K562 (cell line): ENCODE results near the gene TXNL4A. TPM values are rescaled to one million over a fixed set of nuclear protein-coding genes. Genes with fewer than 3 reads are reported as not detected.

Experiments
- ATAC-seq: fragments of 200-7000 bp; cut with Tn5 transposase; 3 replicates; pipeline ENCODE4 v1.9.1; 2020; ENCODE audit warnings: moderate library complexity
- BruUV-seq: library from RNA; stranded (reverse); fragments of 400-500 nt; replicated peaks from 2 replicates; lab custom pipeline; 2021; lab: Mats Ljungman, UMichigan
- CTCF ChIA-PET: fragments of 300-600 bp; formaldehyde crosslinking; extraction: SDS; loops from one replicate; lab custom pipeline; 2021; ENCODE audit warnings: low intra/inter-chr PET ratio; lab: Yijun Ruan, JAX
- POLR2A ChIA-PET: fragments of 300-600, 350-650 bp; sonication (Branson Sonifier 250); formaldehyde crosslinking; extraction: SDS; loops from one replicate; lab custom pipeline; 2021; ENCODE audit warnings: antibody characterized with exemption, inconsistent platforms; lab: Yijun Ruan, JAX
- DNase-seq, 4 experiments: peaks; one replicate each; pipeline versions ENCODE4 v3.0.0 to v3.0.0-alpha.2; 2011 to 2018; ENCODE audit warnings: low spot score in 3 of 4, mixed read lengths in 3 of 4; ENCODE audit errors: extremely low read depth in 1 of 4
- FAIRE-seq: peaks from 2 replicates; lab custom pipeline; 2011; peaks lifted over from hg19 to GRCh38; lab: Jason Lieb, UNC
- H2AFZ ChIP-seq: 2 replicates; pipeline ENCODE4 v1.6.0; 2011; ENCODE audit warnings: low read depth, low read length, control low read depth, inconsistent platforms
- H3K27ac ChIP-seq: fragments of 200-600 bp; 3 replicates; pipeline ENCODE4 v1.8.0; 2011; ENCODE audit warnings: low read depth, mild to moderate bottlenecking, control low read depth, inconsistent platforms, low read length, moderate library complexity, mixed read lengths; ENCODE audit errors: extremely low read depth
- H3K27me3 ChIP-seq, 2 experiments: fragments of 300-600 bp in 1 of 2; 2 replicates in 1 of 2; 3 replicates in 1 of 2; pipeline versions ENCODE4 v1.6.0 to v1.8.0; 2011; ENCODE audit warnings: inconsistent platforms in 2 of 2, low read length in 2 of 2, mild to moderate bottlenecking in 1 of 2, mixed read lengths in 1 of 2, moderate library complexity in 1 of 2; ENCODE audit not compliant: control insufficient read depth in 2 of 2, insufficient read depth in 2 of 2
- H3K36me3 ChIP-seq: fragments of 300-600 bp; 3 replicates; pipeline ENCODE4 v1.8.0; 2011; ENCODE audit warnings: mild to moderate bottlenecking, low read length, inconsistent platforms; ENCODE audit not compliant: control insufficient read depth, insufficient read depth
- H3K4me1 ChIP-seq, 2 experiments: fragments of 200-600 bp in 1 of 2; replicated peaks in 1 of 2; 2 replicates in 1 of 2; 3 replicates in 1 of 2; pipeline versions ENCODE4 v1.5.1 to v1.8.0; 2011; ENCODE audit warnings: inconsistent platforms in 2 of 2, low read length in 2 of 2, mild to moderate bottlenecking in 1 of 2, mixed read lengths in 1 of 2, moderate library complexity in 1 of 2; ENCODE audit not compliant: control insufficient read depth in 2 of 2, insufficient read depth in 2 of 2
- H3K4me2 ChIP-seq: 2 replicates; pipeline ENCODE4 v1.6.1; 2011; ENCODE audit warnings: low read length, control low read depth, inconsistent platforms, mixed read lengths; ENCODE audit not compliant: insufficient read depth
- H3K4me3 ChIP-seq: fragments of 200-600 bp; sonication (generic), shearing (Covaris generic); 2 replicates; pipeline ENCODE4 v1.5.1; 2016; ENCODE audit warnings: control low read depth, inconsistent platforms
- H3K79me2 ChIP-seq: fragments of 200-600 bp; 3 replicates; pipeline ENCODE4 v1.8.0; 2011; ENCODE audit warnings: low read length, inconsistent platforms; ENCODE audit not compliant: control insufficient read depth, insufficient read depth
- H3K9ac ChIP-seq, 2 experiments: 2 replicates each; pipeline versions ENCODE4 v1.6.0 to v1.6.1; 2011; ENCODE audit warnings: low read depth in 2 of 2, low read length in 2 of 2, control low read depth in 1 of 2, inconsistent platforms in 1 of 2, mild to moderate bottlenecking in 1 of 2, mixed read lengths in 1 of 2; ENCODE audit not compliant: insufficient read depth in 1 of 2
- H3K9me1 ChIP-seq: one replicate; pipeline ENCODE4 v1.6.0; 2011; ENCODE audit warnings: inconsistent platforms, mild to moderate bottlenecking, low read length, moderate library complexity; ENCODE audit not compliant: control insufficient read depth, insufficient read depth
- H3K9me3 ChIP-seq: replicated peaks from 2 replicates; pipeline ENCODE4 v1.5.1; 2011; ENCODE audit warnings: low read depth, low read length, inconsistent platforms; ENCODE audit not compliant: control insufficient read depth, insufficient read depth
- H4K20me1 ChIP-seq: replicated peaks from 2 replicates; pipeline ENCODE4 v1.6.1; 2011; ENCODE audit warnings: low read length, inconsistent platforms, mixed read lengths; ENCODE audit not compliant: control insufficient read depth, insufficient read depth
- BDP1 ChIP-seq: IDR thresholded peaks from 3 replicates; pipeline ENCODE4 v1.6.1; 2011; ENCODE audit not compliant: insufficient read length, insufficient read depth
- BMI1 ChIP-seq: fragments of 150-350 bp; IDR thresholded peaks from 2 replicates; pipeline ENCODE4 v1.6.1; 2014; ENCODE audit warnings: low read length
- FOSL1 ChIP-seq: fragments of 200-800 bp; sonication (Bioruptor generic); conservative IDR thresholded peaks from 2 replicates; pipeline ENCODE4 v1.6.1; 2016; ENCODE audit warnings: missing genetic modification characterization, missing compliant biosample characterization
- HNRNPH1 ChIP-seq: fragments of 200-400 bp; formaldehyde crosslinking; optimal IDR thresholded peaks from 2 replicates; pipeline ENCODE3; 2017; ENCODE audit warnings: low read depth, mild to moderate bottlenecking, low read length, moderate library complexity
- IFI16 ChIP-seq: fragments of 250-450 bp; sonication (Bioruptor Pico); IDR thresholded peaks from 2 replicates; pipeline ENCODE4 v2.1.2; 2022; ENCODE audit warnings: mild to moderate bottlenecking, inconsistent platforms
- NCOR1 ChIP-seq: fragments of 450-650 bp; IDR thresholded peaks from 2 replicates; pipeline ENCODE4 v1.6.1; 2016; ENCODE audit warnings: mild to moderate bottlenecking, moderate library complexity
- NONO ChIP-seq, 2 experiments: fragments of 200-400 bp in 1 of 2; fragments of 450-650 bp in 1 of 2; formaldehyde crosslinking in 1 of 2; IDR thresholded peaks; 2 replicates each; pipeline ENCODE4 v1.6.1; 2017; ENCODE audit warnings: low read depth in 2 of 2, mild to moderate bottlenecking in 2 of 2, moderate library complexity in 2 of 2, low read length in 1 of 2
- NR1H2 ChIP-seq: sonication (generic); formaldehyde crosslinking; IDR thresholded peaks from 2 replicates; pipeline ENCODE4 v1.4.0; 2020; ENCODE audit warnings: mild to moderate bottlenecking, missing genetic modification reagents
- POLR2AphosphoS2 ChIP-seq: IDR thresholded peaks from 2 replicates; pipeline ENCODE4 v1.6.1; 2012; ENCODE audit warnings: low read length, improper control_type of control experiment
- RBBP5 ChIP-seq: fragments of 200-600 bp; sonication (generic); IDR thresholded peaks from 2 replicates; pipeline ENCODE4 v1.6.1; 2012; ENCODE audit warnings: borderline replicate concordance, mild to moderate bottlenecking, low read length, control low read depth, inconsistent platforms; ENCODE audit not compliant: insufficient read depth, poor library complexity, severe bottlenecking
- RBM25 ChIP-seq: fragments of 200-400 bp; formaldehyde crosslinking; IDR thresholded peaks from 2 replicates; pipeline ENCODE4 v1.6.1; 2018; ENCODE audit warnings: low read length, low read depth, moderate library complexity; ENCODE audit not compliant: severe bottlenecking
- SAFB ChIP-seq: fragments of 200-400 bp; formaldehyde crosslinking; IDR thresholded peaks from 2 replicates; pipeline ENCODE4 v1.6.1; 2017; ENCODE audit warnings: low read depth, low read length, borderline replicate concordance
- ZNF408 ChIP-seq: fragments of 250-450 bp; sonication (Bioruptor Pico); IDR thresholded peaks from 2 replicates; pipeline ENCODE4 v1.4.0; 2020; ENCODE audit warnings: low read depth, mild to moderate bottlenecking, moderate library complexity
- ZNF436 ChIP-seq: fragments of 250-450, 450-650 bp; sonication (Bioruptor Pico); formaldehyde crosslinking; IDR thresholded peaks from 2 replicates; pipeline ENCODE4 v1.7.0; 2020; ENCODE audit warnings: mild to moderate bottlenecking
- WGBS: fragments of 100-300 bp; shearing (Covaris generic); methylation state at CpG from one replicate; pipeline ENCODE4 v1.1.6; 2016; ENCODE audit warnings: low coverage, mixed read lengths; ENCODE audit not compliant: insufficient coverage; ENCODE audit errors: missing lambda C conversion rate; 5-methylcytosine and 5-hydroxymethylcytosine counted together
- in situ Hi-C: fragments of 300-500 bp; cut with MboI; formaldehyde crosslinking; loops from 4 replicates; pipeline ENCODE4 v1.15.0; 2018; ENCODE audit warnings: inconsistent platforms, mixed read lengths
- intact Hi-C: fragments of 100-400 bp; cut with micrococcal nuclease; formaldehyde crosslinking; loops from 2 replicates; pipeline ENCODE4 v1.14.2; 2022
- polyA plus RNA-seq, 8 experiments: library from polyadenylated mRNA; depleted of rRNA in 4 of 8; stranded (reverse) in 5 of 8; unstranded in 3 of 8; fragments of >200 nt; fragmentation: Nextera tagmentation in 2 of 8; fragmentation: Illumina TruSeq in 1 of 8; extraction: Ambion mirVana in 2 of 8; extraction: Trizol in 1 of 8; gene quantifications; 2 replicates each; pipeline versions ENCODE4 v1.2.1 to v1.2.3, GENCODE V29; 2011 to 2014; ENCODE audit warnings: inconsistent platforms in 1 of 8, missing spikeins in 1 of 8
- total RNA-seq, 7 experiments: library from RNA; depleted of rRNA in 6 of 7; stranded (reverse); fragments of >200 nt in 6 of 7; fragmentation: Illumina TruSeq in 2 of 7; extraction: Trizol in 2 of 7; gene quantifications; 2 replicates each; pipeline versions ENCODE4 v1.2.1 to v1.2.3, GENCODE V29; 2011 to 2021; ENCODE audit warnings: low replicate concordance in 1 of 7
- TF ChIP-seq, protein P1 (sequence below): fragments of 250-450 bp; sonication (Bioruptor Pico); IDR thresholded peaks from 2 replicates; pipeline ENCODE4 v1.4.0; 2020; ENCODE audit warnings: borderline replicate concordance
- TF ChIP-seq, protein P2 (sequence below): sonication (generic); formaldehyde crosslinking; IDR thresholded peaks from 2 replicates; pipeline ENCODE4 v1.8.1; 2022; ENCODE audit warnings: missing genetic modification reagents

The TXNL4A gene
- total and polyA plus RNA-seq, 9 of the 15 experiments (the other 6 are each of a cell fraction or from before 2014, with no cell fraction given) = 27.0 to 132 (median 87.5) TPM

DNA sequence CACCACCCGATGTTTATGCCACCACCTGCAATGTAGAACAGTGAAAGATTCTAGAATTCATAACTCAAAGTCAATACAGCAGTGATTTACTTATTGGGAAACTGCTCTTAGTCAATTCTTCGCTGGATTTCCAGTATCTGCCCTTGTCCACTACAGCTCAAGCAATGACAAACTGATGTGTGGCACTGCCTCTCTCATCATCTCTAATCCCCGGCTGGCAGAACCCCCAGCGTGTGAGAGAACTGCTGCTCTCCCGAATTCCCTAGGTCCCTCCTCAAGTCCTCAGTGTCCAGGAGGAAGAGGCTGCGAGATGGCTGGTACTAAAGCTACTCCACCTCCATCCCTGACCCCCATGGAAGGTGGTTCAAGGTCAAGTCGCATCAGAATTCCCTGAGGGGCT is 1.6 kb downstream of the TXNL4A start:
- WGBS = 26% methylated on average over 7 of the region's 7 CpGs
- TF ChIP-seq BDP1 (no peak), ZNF408 (CRISPR knock-in tag) (no peak), POLR2AphosphoS2 (no peak), IFI16 (CRISPR knock-in tag) (no peak), RBM25 (no peak), NCOR1 (no peak), FOSL1 (tag) (no peak), BMI1 (no peak), HNRNPH1 (no peak), ZNF436 (CRISPR knock-in tag) (no peak), SAFB (no peak), NR1H2 (CRISPR knock-in tag) (no peak), NONO (IDR thresholded peaks at IDR 0.05; ENCODE audit: low read depth in 2 of 2, low read length in 1 of 2) (no peak), RBBP5 (no peak)
- TF ChIP-seq, protein P1, sequence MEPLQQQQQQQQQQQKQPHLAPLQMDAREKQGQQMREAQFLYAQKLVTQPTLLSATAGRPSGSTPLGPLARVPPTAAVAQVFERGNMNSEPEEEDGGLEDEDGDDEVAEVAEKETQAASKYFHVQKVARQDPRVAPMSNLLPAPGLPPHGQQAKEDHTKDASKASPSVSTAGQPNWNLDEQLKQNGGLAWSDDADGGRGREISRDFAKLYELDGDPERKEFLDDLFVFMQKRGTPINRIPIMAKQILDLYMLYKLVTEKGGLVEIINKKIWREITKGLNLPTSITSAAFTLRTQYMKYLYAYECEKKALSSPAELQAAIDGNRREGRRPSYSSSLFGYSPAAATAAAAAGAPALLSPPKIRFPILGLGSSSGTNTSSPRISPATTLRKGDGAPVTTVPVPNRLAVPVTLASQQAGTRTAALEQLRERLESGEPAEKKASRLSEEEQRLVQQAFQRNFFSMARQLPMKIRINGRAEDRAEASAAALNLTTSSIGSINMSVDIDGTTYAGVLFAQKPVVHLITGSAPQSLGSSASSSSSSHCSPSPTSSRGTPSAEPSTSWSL (CRISPR knock-in tag) = no peak
- TF ChIP-seq, protein P2, sequence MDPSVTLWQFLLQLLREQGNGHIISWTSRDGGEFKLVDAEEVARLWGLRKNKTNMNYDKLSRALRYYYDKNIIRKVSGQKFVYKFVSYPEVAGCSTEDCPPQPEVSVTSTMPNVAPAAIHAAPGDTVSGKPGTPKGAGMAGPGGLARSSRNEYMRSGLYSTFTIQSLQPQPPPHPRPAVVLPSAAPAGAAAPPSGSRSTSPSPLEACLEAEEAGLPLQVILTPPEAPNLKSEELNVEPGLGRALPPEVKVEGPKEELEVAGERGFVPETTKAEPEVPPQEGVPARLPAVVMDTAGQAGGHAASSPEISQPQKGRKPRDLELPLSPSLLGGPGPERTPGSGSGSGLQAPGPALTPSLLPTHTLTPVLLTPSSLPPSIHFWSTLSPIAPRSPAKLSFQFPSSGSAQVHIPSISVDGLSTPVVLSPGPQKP (CRISPR knock-in tag) = no peak
- in situ Hi-C loops (no loop called here), intact Hi-C loops (no loop called here)
- Histone ChIP-seq H4K20me1 (peaks cover 17% of the 10 kb centered on the region), H3K36me3 (peaks cover 48% of the 10 kb centered on the region), H3K9me3 (no peaks in the 10 kb centered on the region), H3K27ac (no peak overlapping the region; the same call in 2 of the 3 replicates), H3K4me3 (peak overlapping the region; percentile 81), H3K9me1 (peaks cover 6% of the 10 kb centered on the region), H3K4me2 (peak overlapping the region; percentile 90), H3K27me3 (no peaks in the 10 kb centered on the region), H3K4me1 (peaks cover 16 to 17% of the 10 kb centered on the region in 2 experiments; a peak in 4 of 5 replicates), H3K79me2 (peaks cover 78% of the 10 kb centered on the region), H2AFZ (no peak overlapping the region), H3K9ac (peak overlapping the region; percentile 84 to 91)
- FAIRE-seq (no peak), ATAC-seq (no peak), DNase-seq (peak in 1 of 4 experiments; percentile 19)
- BruUV-seq = no TSS peak
- CTCF ChIA-PET = no interaction called here
- POLR2A ChIA-PET = no interaction called here
